Keratinocyte (primary cell): ENCODE results near the gene PLXDC2. TPM values are rescaled to one million over a fixed set of nuclear protein-coding genes. Genes with fewer than 3 reads are reported as not detected.
A peak's percentile ranks its signal among the peaks of the same experiment; 100 is the strongest.

ENCODE experiments used
- DNase-seq: peaks from one replicate; pipeline ENCODE4 v3.0.0-alpha.2; 2011; ENCODE audit warnings: low read depth, missing footprints, low spot score
- FAIRE-seq: peaks from 2 replicates; lab custom pipeline; 2011; peaks lifted over from hg19 to GRCh38; lab: Jason Lieb, UNC
- H2AFZ ChIP-seq: 2 replicates; pipeline ENCODE4 v1.6.0; 2012; ENCODE audit warnings: low read length, control low read depth, inconsistent platforms; ENCODE audit not compliant: control insufficient read depth
- H3K27ac ChIP-seq: 2 replicates; pipeline ENCODE4 v1.5.1; 2011; ENCODE audit warnings: low read length; ENCODE audit not compliant: control insufficient read depth, insufficient read depth
- H3K27me3 ChIP-seq: 3 replicates; pipeline ENCODE4 v1.6.0; 2011; ENCODE audit warnings: low read length; ENCODE audit not compliant: control insufficient read depth, insufficient read depth; ENCODE audit errors: extremely low read depth
- H3K36me3 ChIP-seq, 2 experiments: 2 replicates in 1 of 2; 3 replicates in 1 of 2; pipeline ENCODE4 v1.5.1; 2011; ENCODE audit warnings: low read length in 2 of 2, mild to moderate bottlenecking in 1 of 2; ENCODE audit not compliant: control insufficient read depth in 2 of 2, insufficient read depth in 2 of 2; ENCODE audit errors: extremely low read depth in 1 of 2
- H3K4me1 ChIP-seq: 3 replicates; pipeline ENCODE4 v1.5.1; 2011; ENCODE audit warnings: low read length; ENCODE audit not compliant: control insufficient read depth, insufficient read depth; ENCODE audit errors: extremely low read depth
- H3K4me2 ChIP-seq: 3 replicates; pipeline ENCODE4 v1.6.0; 2011; ENCODE audit warnings: low read depth, low read length; ENCODE audit not compliant: control insufficient read depth, insufficient read depth; ENCODE audit errors: extremely low read depth
- H3K4me3 ChIP-seq, 3 experiments: fragments of 200-600 bp in 1 of 3; sonication (generic) in 1 of 3; 2 replicates in 2 of 3; 3 replicates in 1 of 3; pipeline ENCODE4 v1.5.1; 2011 to 2016; ENCODE audit warnings: low read length in 3 of 3, mild to moderate bottlenecking in 3 of 3, control low read depth in 2 of 3, inconsistent platforms in 1 of 3, low read depth in 1 of 3, mixed read lengths in 1 of 3, mixed run types in 1 of 3, moderate library complexity in 1 of 3; ENCODE audit not compliant: control insufficient read depth in 2 of 3, insufficient read depth in 2 of 3; ENCODE audit errors: extremely low read depth in 1 of 3
- H3K79me2 ChIP-seq: 2 replicates; pipeline ENCODE4 v1.6.0; 2012; ENCODE audit warnings: low read length; ENCODE audit not compliant: control insufficient read depth, insufficient read depth
- H3K9ac ChIP-seq: 3 replicates; pipeline ENCODE4 v1.6.0; 2011; ENCODE audit warnings: low read length; ENCODE audit not compliant: control insufficient read depth, insufficient read depth; ENCODE audit errors: extremely low read depth
- H3K9me1 ChIP-seq: 3 replicates; pipeline ENCODE4 v1.6.0; 2011; ENCODE audit warnings: low read length; ENCODE audit not compliant: control insufficient read depth, insufficient read depth; ENCODE audit errors: extremely low read depth
- H3K9me3 ChIP-seq: 2 replicates; pipeline ENCODE4 v1.5.1; 2012; ENCODE audit warnings: low read depth, low read length; ENCODE audit not compliant: control insufficient read depth
- H4K20me1 ChIP-seq: 3 replicates; pipeline ENCODE4 v1.6.0; 2011; ENCODE audit warnings: low read length; ENCODE audit not compliant: control insufficient read depth, insufficient read depth; ENCODE audit errors: extremely low read depth
- CTCF ChIP-seq, 3 experiments: IDR thresholded peaks in 1 of 3; conservative IDR thresholded peaks in 1 of 3; optimal IDR thresholded peaks in 1 of 3; 2 replicates in 2 of 3; 3 replicates in 1 of 3; pipeline versions ENCODE3 to v1.5.1; 2011; ENCODE audit warnings: low read length in 3 of 3, mild to moderate bottlenecking in 3 of 3, moderate library complexity in 2 of 3, control low read depth in 1 of 3, inconsistent platforms in 1 of 3; ENCODE audit not compliant: insufficient read depth in 2 of 3; ENCODE audit errors: extremely low read depth in 1 of 3
- EZH2 ChIP-seq: IDR thresholded peaks from one replicate; pipeline ENCODE4 v1.6.1; 2012; ENCODE audit warnings: inconsistent platforms, mild to moderate bottlenecking, low read length, moderate library complexity
- dilution Hi-C: fragments of 300-500 bp; cut with MboI; formaldehyde crosslinking; loops from one replicate; pipeline ENCODE4 v1.7.0; 2020; ENCODE audit warnings: low sequenced_read_pairs; ENCODE audit not compliant: extremely low pct_ligation_motif_present
- polyA plus RNA-seq, 5 experiments: library from polyadenylated mRNA; depleted of rRNA in 3 of 5; stranded (reverse) in 3 of 5; stranded (forward) in 1 of 5; unstranded in 1 of 5; fragments of >200 nt; gene quantifications; 1 replicate in 1 of 5; 2 replicates in 3 of 5; 3 replicates in 1 of 5; pipeline versions ENCODE4 v1.2.1 to v1.2.3, GENCODE V29; 2011 to 2012; ENCODE audit warnings: missing spikeins in 2 of 5, low read depth in 1 of 5, low replicate concordance in 1 of 5

Gene PLXDC2
- polyA plus RNA-seq, 1 donor (not counting 4 experiments of a cell fraction or from before 2014, with no cell fraction given) = 12.9 TPM

GRCh38 chr10:19874190-19874589 lies 58.0 kb downstream of the PLXDC2 start:
- Histone ChIP-seq H3K9me3 (no peaks in the 10 kb centered on the region), H3K27me3 (no peaks in the 10 kb centered on the region), H3K27ac (no peak overlapping the region), H3K4me1 (peaks cover 5% of the 10 kb centered on the region), H3K9ac (no peak overlapping the region), H3K4me3 (no peak overlapping the region), H3K9me1 (no peaks in the 10 kb centered on the region), H3K36me3 (no peaks in the 10 kb centered on the region), H3K79me2 (no peaks in the 10 kb centered on the region), H2AFZ (no peak overlapping the region), H3K4me2 (no peak overlapping the region), H4K20me1 (no peaks in the 10 kb centered on the region)
- DNase-seq (no peak), FAIRE-seq (no peak)
- no peak for TF ChIP-seq CTCF (optimal IDR thresholded peaks at IDR 0.05 in 1 of 3, IDR thresholded peaks at IDR 0.05 in 1 of 3, conservative IDR thresholded peaks at IDR 0.05 in 1 of 3; ENCODE audit: extremely low read depth in 1 of 3, insufficient read depth in 2 of 3, low read length in 3 of 3)
- no peak for TF ChIP-seq EZH2
- dilution Hi-C loops = no loop called here

GRCh38 chr10:19874791-19875190 lies 58.6 kb downstream of the PLXDC2 start:
- Histone ChIP-seq H3K9me3 (no peaks in the 10 kb centered on the region), H3K79me2 (no peaks in the 10 kb centered on the region), H3K9me1 (no peaks in the 10 kb centered on the region), H3K9ac (no peak overlapping the region), H3K4me3 (no peak overlapping the region), H3K27me3 (no peaks in the 10 kb centered on the region), H3K4me2 (no peak overlapping the region), H2AFZ (no peak overlapping the region), H3K4me1 (peaks cover 5% of the 10 kb centered on the region), H3K36me3 (no peaks in the 10 kb centered on the region), H4K20me1 (no peaks in the 10 kb centered on the region), H3K27ac (no peak overlapping the region)
- dilution Hi-C loops = no loop called here
- FAIRE-seq = peak; percentile 36
- TF ChIP-seq CTCF (optimal IDR thresholded peaks at IDR 0.05 in 1 of 3, IDR thresholded peaks at IDR 0.05 in 1 of 3, conservative IDR thresholded peaks at IDR 0.05 in 1 of 3; ENCODE audit: extremely low read depth in 1 of 3, insufficient read depth in 2 of 3, low read length in 3 of 3) = no peak
- TF ChIP-seq EZH2 = no peak
- DNase-seq = peak; percentile 2
